ENCODE measurements around the gene RIN3.

The RIN3 gene

GRCh38 chr14:92513204-92513965 is at the start of gene RIN3:
RIN3 (plus strand) TSS chr14:92513781; CDS start chr14:92513933, 152 bp downstream.
- no peaks in the 10 kb centered on the region for H3K27me3 Mint-ChIP-seq
- DNase-seq (peak; percentile 55 to 69), ATAC-seq (peak; percentile 76)
- peak within 1 kb of the TSS; percentile 78 to 95 for H3K27ac Mint-ChIP-seq
- no peaks in the 10 kb centered on the region for H3K9me3 Mint-ChIP-seq
- peaks cover 63% of the 10 kb centered on the region for H3K4me1 Mint-ChIP-seq
- H3K4me3 Mint-ChIP-seq = peak within 1 kb of the TSS; percentile 77 to 91

DNA sequence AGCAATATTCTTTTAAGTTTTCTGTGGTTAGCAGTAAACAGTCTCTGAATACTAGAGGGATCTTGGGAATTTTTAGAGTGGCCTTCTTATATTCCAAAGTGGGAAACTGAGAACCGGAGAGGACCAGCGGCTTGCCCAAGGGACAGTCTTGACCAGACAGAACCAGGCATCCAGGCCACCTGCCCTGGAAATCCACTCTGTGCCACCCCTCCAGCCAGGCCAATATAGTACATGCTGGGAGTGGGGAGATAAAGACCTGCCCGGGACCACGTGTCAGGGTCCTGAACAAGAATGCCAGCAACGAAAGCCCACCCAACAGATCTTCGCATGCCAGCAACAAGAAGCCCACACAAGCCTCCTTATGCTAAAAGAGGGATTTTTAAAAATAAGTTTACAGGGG is 49.4 kb upstream of the RIN3 start:
- ATAC-seq = no peak
- DNase-seq = no peak
- Mint-ChIP-seq H3K4me1 (peaks cover 52% of the 10 kb centered on the region), H3K27ac (no peak overlapping the region), H3K9me3 (peaks cover 6 to 10% of the 10 kb centered on the region in 2 donors), H3K4me3 (no peak overlapping the region), H3K27me3 (no peaks in the 10 kb centered on the region)

- Mint-ChIP-seq H3K9me3 (peaks cover 8 to 12% of the 10 kb centered on the region in 2 donors), H3K27me3 (no peaks in the 10 kb centered on the region), H3K4me3 (no peak overlapping the region), H3K4me1 (peaks cover 47% of the 10 kb centered on the region), H3K27ac (peak overlapping the region in 1 of 2 donors; percentile 59)
- DNase-seq = no peak
- no peak for ATAC-seq
Observed at GRCh38 chr14:92464716-92465115, 48.9 kb upstream of the RIN3 start.

GRCh38 chr14:92465353-92466055 is 48.1 kb upstream of the RIN3 start:
- no peaks in the 10 kb centered on the region for H3K27me3 Mint-ChIP-seq
- DNase-seq = no peak
- peak overlapping the region in 1 of 2 donors; percentile 77 for H3K27ac Mint-ChIP-seq
- H3K4me1 Mint-ChIP-seq = peaks cover 39% of the 10 kb centered on the region
- no peak overlapping the region for H3K4me3 Mint-ChIP-seq
- peaks cover 15 to 20% of the 10 kb centered on the region in 2 donors for H3K9me3 Mint-ChIP-seq
- ATAC-seq = no peak

- no peak for DNase-seq
- no peak overlapping the region for H3K4me3 Mint-ChIP-seq
- no peak for ATAC-seq
- H3K4me1 Mint-ChIP-seq = peaks cover 33% of the 10 kb centered on the region
- peaks cover 15 to 20% of the 10 kb centered on the region in 2 donors for H3K9me3 Mint-ChIP-seq
- H3K27ac Mint-ChIP-seq = peak overlapping the region in 1 of 2 donors; percentile 77
- no peaks in the 10 kb centered on the region for H3K27me3 Mint-ChIP-seq
Observed at GRCh38 chr14:92466059-92466458, 47.5 kb upstream of the RIN3 start.

- ATAC-seq = no peak
- peaks cover 20% of the 10 kb centered on the region for H3K4me1 Mint-ChIP-seq
- no peaks in the 10 kb centered on the region for H3K27me3 Mint-ChIP-seq
- H3K9me3 Mint-ChIP-seq = peaks cover 15 to 20% of the 10 kb centered on the region in 2 donors
- H3K27ac Mint-ChIP-seq = no peak overlapping the region
- H3K4me3 Mint-ChIP-seq = no peak overlapping the region
- no peak for DNase-seq
Observed at GRCh38 chr14:92469515-92469914, 44.1 kb upstream of the RIN3 start.

- peaks cover 15 to 20% of the 10 kb centered on the region in 2 donors for H3K9me3 Mint-ChIP-seq
- no peak for DNase-seq
- H3K27ac Mint-ChIP-seq = no peak overlapping the region
Observed at GRCh38 chr14:92470215-92470614, 43.4 kb upstream of the RIN3 start.

GRCh38 chr14:92470811-92471210 is 42.8 kb upstream of the RIN3 start:
- H3K4me3 Mint-ChIP-seq = no peak overlapping the region
- peaks cover 23% of the 10 kb centered on the region for H3K4me1 Mint-ChIP-seq
- ATAC-seq (no peak), DNase-seq (no peak)
- H3K9me3 Mint-ChIP-seq = peaks cover 15 to 20% of the 10 kb centered on the region in 2 donors
- H3K27ac Mint-ChIP-seq = no peak overlapping the region
- H3K27me3 Mint-ChIP-seq = no peaks in the 10 kb centered on the region

More at GRCh38 chr14:92470215-92470614, 43.4 kb upstream of the RIN3 start:
- ATAC-seq = no peak
- H3K4me1 Mint-ChIP-seq = peaks cover 22% of the 10 kb centered on the region
- no peaks in the 10 kb centered on the region for H3K27me3 Mint-ChIP-seq
- no peak overlapping the region for H3K4me3 Mint-ChIP-seq

DNA sequence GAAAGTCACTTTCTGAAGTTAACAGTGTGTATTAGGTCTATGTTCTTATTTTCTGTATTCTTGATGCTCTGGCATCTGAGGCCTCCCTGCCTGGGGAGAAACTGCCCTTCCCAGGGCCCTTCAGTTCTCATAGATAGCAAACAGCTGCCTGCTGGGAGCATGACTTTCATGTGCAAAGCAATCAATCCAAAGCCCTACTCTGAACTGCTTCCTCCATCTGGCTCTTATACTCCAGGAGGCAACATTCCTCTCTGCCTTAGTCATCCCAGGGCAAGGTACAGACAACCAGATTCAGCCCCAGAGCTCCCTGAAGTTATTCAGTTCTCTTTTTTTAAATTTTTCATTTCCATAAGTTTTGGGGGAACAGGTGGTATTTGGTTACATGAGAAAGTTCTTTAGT is 41.7 kb upstream of the RIN3 start:
- DNase-seq (no peak), ATAC-seq (no peak)
- no peak overlapping the region for H3K27ac Mint-ChIP-seq
- peaks cover 14 to 19% of the 10 kb centered on the region in 2 donors for H3K9me3 Mint-ChIP-seq
- H3K4me1 Mint-ChIP-seq = peaks cover 23% of the 10 kb centered on the region
- no peak overlapping the region for H3K4me3 Mint-ChIP-seq
- no peaks in the 10 kb centered on the region for H3K27me3 Mint-ChIP-seq

- Mint-ChIP-seq H3K27ac (no peak overlapping the region), H3K9me3 (peaks cover 8 to 10% of the 10 kb centered on the region in 2 donors), H3K4me3 (no peak overlapping the region), H3K27me3 (no peaks in the 10 kb centered on the region), H3K4me1 (peaks cover 23% of the 10 kb centered on the region)
- ATAC-seq (peak; percentile 71), DNase-seq (no peak)
Observed at GRCh38 chr14:92472860-92473259, 40.7 kb upstream of the RIN3 start.

- Mint-ChIP-seq H3K27me3 (no peaks in the 10 kb centered on the region), H3K4me1 (peaks cover 23% of the 10 kb centered on the region), H3K9me3 (peaks cover 8 to 10% of the 10 kb centered on the region in 2 donors), H3K4me3 (no peak overlapping the region), H3K27ac (no peak overlapping the region)
- DNase-seq = no peak
- ATAC-seq = no peak
Observed at GRCh38 chr14:92473261-92473968, 40.2 kb upstream of the RIN3 start.

GRCh38 chr14:92473969-92474535 is 39.5 kb upstream of the RIN3 start:
- DNase-seq = no peak
- Mint-ChIP-seq H3K27ac (peak overlapping the region in 1 of 2 donors; percentile 12), H3K4me3 (no peak overlapping the region), H3K4me1 (peaks cover 23% of the 10 kb centered on the region), H3K9me3 (peaks cover 8 to 10% of the 10 kb centered on the region in 2 donors), H3K27me3 (no peaks in the 10 kb centered on the region)
- ATAC-seq = no peak

DNA sequence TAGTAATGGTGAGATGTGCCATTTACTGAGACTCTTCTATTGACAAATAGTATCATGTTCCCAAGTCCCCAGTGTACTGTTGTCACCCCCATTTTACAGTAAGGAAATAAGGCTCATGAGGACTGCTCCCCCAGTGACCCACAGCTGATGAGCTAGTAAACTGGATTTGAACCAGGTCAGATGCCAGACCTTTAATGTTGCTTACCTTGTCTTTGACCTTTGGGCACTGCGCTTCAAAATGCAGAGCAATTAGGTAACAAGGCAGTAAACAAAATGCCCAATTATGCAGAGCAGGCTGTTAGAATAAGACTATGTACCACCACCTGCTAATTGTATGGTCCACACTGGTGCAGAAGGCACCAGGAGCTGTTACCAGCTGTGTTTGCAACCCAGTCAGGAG is 38.5 kb upstream of the RIN3 start:
- H3K27ac Mint-ChIP-seq = peak overlapping the region in 1 of 2 donors; percentile 8
- no peaks in the 10 kb centered on the region for H3K27me3 Mint-ChIP-seq
- peaks cover 23% of the 10 kb centered on the region for H3K4me1 Mint-ChIP-seq
- H3K9me3 Mint-ChIP-seq = peaks cover 3 to 4% of the 10 kb centered on the region in 2 donors
- ATAC-seq (no peak), DNase-seq (no peak)
- no peak overlapping the region for H3K4me3 Mint-ChIP-seq

GRCh38 chr14:92475451-92476187 is 38.0 kb upstream of the RIN3 start:
- Mint-ChIP-seq H3K4me3 (no peak overlapping the region), H3K9me3 (peaks cover 0 to 1% of the 10 kb centered on the region in 2 donors), H3K4me1 (peaks cover 23% of the 10 kb centered on the region), H3K27ac (no peak overlapping the region), H3K27me3 (no peaks in the 10 kb centered on the region)
- ATAC-seq (no peak), DNase-seq (no peak)

DNA sequence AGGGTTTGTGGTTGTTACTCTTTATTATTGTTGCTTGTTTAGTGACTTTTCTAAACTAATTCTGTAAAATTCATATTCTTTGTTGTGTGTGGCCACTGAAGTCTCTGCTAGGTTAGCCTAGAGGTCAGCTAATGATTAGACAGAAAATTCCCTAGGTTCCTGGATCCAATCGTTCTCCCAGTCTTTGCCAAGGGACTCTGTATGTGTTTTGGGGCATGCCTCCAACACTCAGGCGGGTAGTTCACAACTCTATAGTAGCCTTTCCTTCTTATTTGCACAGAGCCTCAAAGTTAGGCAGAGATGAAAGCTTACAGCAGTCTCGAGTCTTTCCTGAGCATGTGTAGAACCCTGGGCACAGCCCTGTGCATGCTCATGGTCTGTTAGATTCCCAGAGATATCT is 32.7 kb upstream of the RIN3 start:
- Mint-ChIP-seq H3K4me3 (no peak overlapping the region), H3K9me3 (peaks cover 0 to 5% of the 10 kb centered on the region in 2 donors), H3K27me3 (peaks cover 9% of the 10 kb centered on the region), H3K4me1 (peaks cover 2% of the 10 kb centered on the region), H3K27ac (no peak overlapping the region)
- no peak for DNase-seq
- ATAC-seq = no peak
